SK-N-DZ (cell line): ENCODE data around the gene CC2D1B.

Experiments
- DNase-seq: peaks from one replicate; pipeline ENCODE4 v3.0.0-alpha.2; 2015; ENCODE audit warnings: low spot score

The CC2D1B gene

DNA sequence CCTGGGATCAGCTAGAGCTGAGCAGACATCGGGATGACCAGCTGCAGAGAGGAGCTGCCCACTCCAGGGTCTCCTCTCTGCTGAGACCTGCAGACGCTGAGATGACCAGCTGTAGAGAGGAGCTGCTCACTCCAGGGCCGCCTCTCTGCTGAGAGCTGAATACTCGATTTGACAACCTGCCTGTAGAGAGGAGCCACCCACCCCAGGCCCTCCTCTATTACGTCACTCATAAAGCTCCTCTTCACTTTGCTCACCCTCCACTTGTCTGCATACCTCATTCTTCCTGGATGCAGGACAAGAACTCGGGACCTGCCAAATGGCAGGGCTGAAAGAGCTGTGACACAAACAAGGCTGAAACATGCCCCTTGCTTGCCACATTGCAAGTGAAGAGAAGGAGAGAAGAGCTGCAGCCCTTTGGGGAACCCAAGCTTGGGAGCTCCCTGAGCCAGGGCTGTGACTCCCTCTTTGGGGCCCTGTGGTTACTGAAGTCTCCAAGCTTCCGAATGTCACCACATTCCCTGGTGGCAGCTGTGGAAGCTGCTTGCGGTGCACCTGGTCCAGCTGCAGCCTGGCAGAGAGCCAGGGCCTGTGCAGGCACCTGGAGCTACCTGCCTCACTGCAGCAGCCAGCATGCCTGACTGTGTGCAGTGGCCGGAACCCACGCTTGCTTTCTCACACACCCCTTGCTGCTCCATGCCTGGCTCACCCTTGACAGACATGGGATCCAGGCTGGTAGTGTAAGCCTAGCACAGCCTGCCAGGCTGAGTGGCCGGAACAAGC is 59.6 kb downstream of the CC2D1B start:
- DNase-seq = no peak

DNA sequence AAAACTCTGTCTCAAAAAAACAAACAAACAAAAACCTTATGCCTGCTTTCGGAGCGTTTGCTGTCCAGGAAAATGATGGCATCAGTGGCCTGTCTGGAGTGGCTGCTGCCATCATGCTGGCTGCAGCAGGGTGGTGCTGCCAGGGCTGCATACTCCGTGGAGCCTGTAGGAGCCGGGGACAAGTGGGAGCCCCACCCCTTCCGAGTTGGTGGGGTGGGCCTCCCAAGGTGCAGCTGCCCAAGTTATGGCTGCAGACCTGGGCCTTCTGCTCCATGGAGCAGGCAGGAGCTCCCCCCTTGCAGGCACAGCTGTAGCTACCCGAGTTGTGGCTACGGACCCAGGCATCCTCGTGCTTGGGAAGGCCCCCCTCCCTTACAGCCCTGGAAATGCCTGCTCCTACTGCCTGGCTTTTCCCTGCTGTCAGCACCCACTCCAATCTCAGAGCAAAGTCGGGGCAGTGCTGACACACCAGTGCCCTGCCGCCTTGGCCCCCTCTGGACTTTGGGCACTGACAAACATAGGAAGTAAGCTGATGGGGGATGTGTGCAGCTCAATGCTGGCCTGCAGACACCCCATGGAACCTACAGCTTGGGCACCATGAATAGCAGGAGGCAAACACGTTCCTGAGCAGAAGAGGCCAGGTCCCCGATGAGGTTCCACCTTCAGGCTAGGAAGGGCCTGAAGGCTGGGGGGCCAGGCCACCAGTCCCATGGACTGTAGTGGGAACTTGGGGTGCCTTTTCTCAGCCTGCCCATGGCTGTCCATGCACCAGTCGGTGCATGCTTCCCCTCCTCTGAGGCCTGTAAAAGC is 60.4 kb downstream of the CC2D1B start:
- no peak for DNase-seq
